Activated CD8-positive, alpha-beta T cell treated with anti-CD3 and anti-CD28 coated beads, Interleukin-2, amount 10 ng/mL, durations not matched to agents 7 days and 5 days (primary cell): ENCODE data around the gene RASL10B. TPM values are rescaled to one million over a fixed set of nuclear protein-coding genes. Genes with fewer than 3 reads are reported as not detected.
A peak's percentile ranks its signal among the peaks of the same experiment; 100 is the strongest.
"Not testable (repeated sequence)": the region's sequence is repeated elsewhere in the genome, so short reads cannot be mapped to it uniquely, and the experiment has no call there.

Source experiments
- ATAC-seq: fragments of 150-1000 bp; cut with Tn5 transposase; one replicate; pipeline ENCODE4 v1.10.0; 2021; ENCODE audit warnings: moderate library complexity
- CTCF ChIA-PET: fragments of 350-600 bp; sonication (Branson Sonifier 250); formaldehyde crosslinking; loops from one replicate; lab custom pipeline; 2021; ENCODE audit warnings: antibody characterized with exemption; lab: Charles Lee
- POLR2A ChIA-PET: fragments of 350-600 bp; sonication (Branson Sonifier 250); formaldehyde crosslinking; loops from one replicate; lab custom pipeline; 2021; ENCODE audit warnings: antibody characterized with exemption; lab: Charles Lee
- DNase-seq: peaks from one replicate; pipeline ENCODE4 v3.0.0-alpha.2; 2020
- H3K27ac Mint-ChIP-seq: one replicate; pipeline ENCODE4 v1.8.0; 2021; ENCODE audit warnings: mild to moderate bottlenecking, mixed read lengths
- H3K27me3 Mint-ChIP-seq: one replicate; pipeline ENCODE4 v1.8.0; 2021; ENCODE audit warnings: low read depth, mixed read lengths
- H3K36me3 Mint-ChIP-seq: one replicate; pipeline ENCODE4 v1.8.0; 2021; ENCODE audit warnings: low read depth, mixed read lengths
- H3K4me1 Mint-ChIP-seq: one replicate; pipeline ENCODE4 v1.8.0; 2021; ENCODE audit warnings: low read depth, mixed read lengths
- H3K4me3 Mint-ChIP-seq: one replicate; pipeline ENCODE4 v1.8.0; 2021; ENCODE audit warnings: mild to moderate bottlenecking, mixed read lengths
- H3K9me3 Mint-ChIP-seq: one replicate; pipeline ENCODE4 v1.8.0; 2022; ENCODE audit warnings: mixed read lengths; ENCODE audit not compliant: insufficient read depth
- total RNA-seq, 2 experiments: library from RNA; stranded (reverse); gene quantifications; one replicate each; pipeline ENCODE4 v1.2.3, GENCODE V29; 2021

The RASL10B gene
- total RNA-seq, 2 experiments from 2014 or later: 0.10 TPM; not detected in 1

- Mint-ChIP-seq H3K4me1 (peaks cover 10% of the 10 kb centered on the region), H3K4me3 (no peak overlapping the region), H3K27me3 (peaks cover 35% of the 10 kb centered on the region), H3K36me3 (no peaks in the 10 kb centered on the region), H3K27ac (no peak overlapping the region), H3K9me3 (no peaks in the 10 kb centered on the region)
- ChIA-PET POLR2A (interaction anchor here (1.4 kb wide), 1 partner anchor 123 kb away, joined by 3 read pairs; no protein-coding TSS in a partner anchor), CTCF (interaction anchor here (1.1 to 1.3 kb wide), 3 partner anchors 19 to 131 kb away, joined by 3 to 4 read pairs (median 3); no protein-coding TSS in a partner anchor)
- no peak for ATAC-seq
- no peak for DNase-seq
Observed at GRCh38 chr17:35744830-35745229, 13.4 kb downstream of the RASL10B start.

DNA sequence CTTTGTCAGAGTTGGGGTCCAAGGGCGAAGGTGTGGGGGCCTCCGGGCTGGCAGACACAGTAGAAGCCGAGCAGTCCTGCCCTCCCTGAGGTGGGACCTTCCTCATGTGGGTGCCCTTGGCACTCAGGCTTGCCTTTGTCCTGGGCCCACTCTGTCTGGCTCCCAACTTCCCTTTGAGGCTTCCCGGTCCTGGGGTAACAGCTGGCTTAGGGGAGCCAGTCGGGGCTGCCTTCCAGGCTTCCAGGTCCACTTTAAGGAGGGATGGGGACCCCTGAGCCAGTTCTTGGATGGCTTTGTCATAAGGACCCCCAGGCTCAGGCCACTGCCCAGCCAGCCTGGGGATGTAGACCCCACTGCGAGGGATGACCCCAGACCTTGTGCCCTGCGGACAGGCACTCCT, 13.8 kb downstream of the RASL10B start:
- Mint-ChIP-seq H3K27ac (no peak overlapping the region), H3K9me3 (no peaks in the 10 kb centered on the region), H3K4me1 (peaks cover 12% of the 10 kb centered on the region), H3K27me3 (peaks cover 34% of the 10 kb centered on the region), H3K4me3 (no peak overlapping the region), H3K36me3 (no peaks in the 10 kb centered on the region)
- DNase-seq (no peak), ATAC-seq (no peak)
- CTCF ChIA-PET: interaction anchor here (1.1 to 1.3 kb wide), 3 partner anchors 19 to 132 kb away, joined by 3 to 4 read pairs (median 3); no protein-coding TSS in a partner anchor
- POLR2A ChIA-PET: interaction anchor here (0.6 to 1.4 kb wide), 2 partner anchors 123 to 639 kb away, joined by 3 read pairs; no protein-coding TSS in a partner anchor

DNA sequence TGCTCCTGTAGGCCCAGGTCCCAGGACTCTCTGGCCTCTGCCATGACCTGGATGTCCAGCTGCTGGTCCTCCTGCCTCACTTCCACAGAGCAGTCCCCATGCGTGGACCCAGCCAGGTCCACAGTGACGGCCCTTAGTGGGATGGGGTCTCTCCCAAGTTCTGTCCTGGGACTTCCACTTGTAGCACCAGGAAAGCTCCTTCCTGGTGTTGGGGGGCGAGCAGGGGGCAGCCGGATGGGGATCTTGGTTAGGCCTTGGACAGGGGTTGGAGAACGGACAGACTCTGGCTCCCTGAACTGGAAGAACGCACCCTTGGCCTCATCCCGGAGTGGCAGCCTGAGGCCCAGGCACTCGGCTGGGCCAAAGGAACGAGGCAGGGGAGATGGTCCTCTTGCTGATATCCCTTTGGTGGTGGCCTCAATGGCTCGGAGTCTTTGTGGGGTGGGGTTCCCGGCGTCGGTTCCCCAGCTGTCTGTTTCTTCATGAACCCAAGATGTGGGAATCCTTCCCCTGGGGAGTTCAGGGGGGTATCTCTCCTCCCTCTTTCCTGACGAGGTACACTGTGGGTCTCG, 14.4 kb downstream of the RASL10B start:
- ATAC-seq: no peak
- H3K4me1 Mint-ChIP-seq: peaks cover 14% of the 10 kb centered on the region
- POLR2A ChIA-PET: interaction anchor here (0.6 to 1.4 kb wide), 3 partner anchors 124 to 640 kb away, joined by 3 to 10 read pairs (median 3); no protein-coding TSS in a partner anchor

DNA sequence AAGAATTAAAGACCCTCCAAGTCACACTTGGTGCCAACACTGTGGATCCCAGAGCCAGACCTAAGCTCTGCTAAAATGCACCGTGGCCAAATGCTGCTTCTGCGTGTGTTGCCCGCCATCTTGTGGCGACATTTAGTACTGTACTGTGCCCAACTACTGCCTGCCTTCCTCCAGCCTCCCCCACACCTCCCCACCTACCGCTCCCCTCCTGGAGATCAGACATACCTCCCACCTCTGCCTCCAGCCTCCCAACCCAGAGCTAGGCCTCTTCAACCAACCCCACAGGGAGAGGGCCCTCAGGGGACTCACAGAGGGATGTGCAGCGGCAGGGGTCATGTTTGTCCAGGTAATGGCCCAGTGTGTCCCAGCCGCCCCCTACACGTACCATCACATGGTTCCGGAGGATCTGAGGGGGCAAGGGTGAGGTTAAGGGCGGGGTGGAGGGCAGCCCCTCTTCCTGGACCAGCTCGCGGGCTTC, 16.1 kb downstream of the RASL10B start:
- Mint-ChIP-seq H3K36me3 (no peaks in the 10 kb centered on the region), H3K27me3 (peaks cover 31% of the 10 kb centered on the region), H3K9me3 (no peaks in the 10 kb centered on the region), H3K4me3 (no peak overlapping the region), H3K27ac (no peak overlapping the region), H3K4me1 (peaks cover 9% of the 10 kb centered on the region)
- peak; percentile 87 for DNase-seq
- peak; percentile 87 for ATAC-seq
- POLR2A ChIA-PET: interaction anchor here (0.5 to 0.9 kb wide), 3 partner anchors 213 to 580 kb away, joined by 3 read pairs; no protein-coding TSS in a partner anchor
- CTCF ChIA-PET: interaction anchor here (0.5 to 5.0 kb wide), 59 partner anchors 8 to 1181 kb away, joined by 3 to 104 read pairs (median 4); partner anchors contain the start of genes C17orf50, NLE1, RAD51D and RASL10B

More for the DNA sequence above, 14.4 kb downstream of the RASL10B start:
- H3K27me3 Mint-ChIP-seq: peaks cover 37% of the 10 kb centered on the region
- DNase-seq: no peak
- H3K9me3 Mint-ChIP-seq: no peaks in the 10 kb centered on the region
- CTCF ChIA-PET: interaction anchor here (1.1 to 5.0 kb wide), 4 partner anchors 15 to 132 kb away, joined by 3 to 81 read pairs (median 4); partner anchors contain the start of gene C17orf50
- H3K27ac Mint-ChIP-seq: no peak overlapping the region
- no peak overlapping the region for H3K4me3 Mint-ChIP-seq
- H3K36me3 Mint-ChIP-seq: no peaks in the 10 kb centered on the region

GRCh38 chr17:35748341-35748841, 17.0 kb downstream of the RASL10B start:
- peaks cover 31% of the 10 kb centered on the region for H3K27me3 Mint-ChIP-seq
- ATAC-seq (no peak), DNase-seq (no peak)
- no peaks in the 10 kb centered on the region for H3K36me3 Mint-ChIP-seq
- H3K27ac Mint-ChIP-seq: no peak overlapping the region
- H3K4me3 Mint-ChIP-seq: no peak overlapping the region
- ChIA-PET CTCF (interaction anchor here (1.3 to 5.0 kb wide), 16 partner anchors 13 to 629 kb away, joined by 3 to 104 read pairs (median 9); partner anchors contain the start of genes C17orf50, RAD51D, RASL10B and SLFN12L), POLR2A (no interaction called here)
- H3K9me3 Mint-ChIP-seq: no peaks in the 10 kb centered on the region
- H3K4me1 Mint-ChIP-seq: peaks cover 9% of the 10 kb centered on the region

DNA sequence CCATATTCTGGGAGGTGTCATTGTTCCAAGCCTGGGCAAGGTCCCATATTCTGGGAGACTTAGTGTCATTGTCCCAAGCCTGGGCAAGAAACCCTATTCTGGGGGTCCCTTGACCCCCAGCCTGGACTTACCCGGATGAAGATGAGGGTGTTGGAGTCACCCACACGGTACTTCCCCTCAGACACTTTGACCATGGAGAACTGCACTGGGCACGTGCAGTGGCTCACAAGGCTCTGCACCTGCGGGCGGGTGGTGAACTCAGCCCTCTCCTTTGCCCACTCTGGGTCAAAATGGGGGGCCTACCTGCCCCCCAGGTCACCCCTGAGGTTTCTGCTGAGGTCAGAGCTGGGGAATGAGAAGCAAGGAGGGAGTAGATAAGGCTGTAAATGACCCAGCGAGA, 17.5 kb downstream of the RASL10B start:
- no peaks in the 10 kb centered on the region for H3K9me3 Mint-ChIP-seq
- peaks cover 29% of the 10 kb centered on the region for H3K27me3 Mint-ChIP-seq
- no peak overlapping the region for H3K27ac Mint-ChIP-seq
- ChIA-PET CTCF (interaction anchor here (0.6 to 5.0 kb wide), 9 partner anchors 12 to 629 kb away, joined by 3 to 104 read pairs (median 10); partner anchors contain the start of genes C17orf50, RAD51D, SLFN12L and TAF15), POLR2A (interaction anchor here (0.6 kb wide), 1 partner anchor 487 kb away, joined by 4 read pairs; no protein-coding TSS in a partner anchor)
- ATAC-seq (no peak), DNase-seq (no peak)
- H3K4me3 Mint-ChIP-seq: no peak overlapping the region
- H3K4me1 Mint-ChIP-seq: peaks cover 9% of the 10 kb centered on the region
- no peaks in the 10 kb centered on the region for H3K36me3 Mint-ChIP-seq

GRCh38 chr17:35749560-35750412, 18.3 kb downstream of the RASL10B start:
- DNase-seq: peak; percentile 24
- no peak for ATAC-seq
- no peak overlapping the region for H3K27ac Mint-ChIP-seq
- POLR2A ChIA-PET: interaction anchor here (0.6 to 0.8 kb wide), 2 partner anchors 11 to 488 kb away, joined by 4 to 5 read pairs; no protein-coding TSS in a partner anchor
- no peaks in the 10 kb centered on the region for H3K9me3 Mint-ChIP-seq
- no peaks in the 10 kb centered on the region for H3K36me3 Mint-ChIP-seq
- CTCF ChIA-PET: interaction anchor here (0.6 to 5.0 kb wide), 7 partner anchors 11 to 630 kb away, joined by 3 to 104 read pairs (median 20); partner anchors contain the start of genes C17orf50, RAD51D, SLFN12L and TAF15
- peaks cover 29% of the 10 kb centered on the region for H3K27me3 Mint-ChIP-seq
- no peak overlapping the region for H3K4me3 Mint-ChIP-seq
- H3K4me1 Mint-ChIP-seq: peaks cover 9% of the 10 kb centered on the region

DNA sequence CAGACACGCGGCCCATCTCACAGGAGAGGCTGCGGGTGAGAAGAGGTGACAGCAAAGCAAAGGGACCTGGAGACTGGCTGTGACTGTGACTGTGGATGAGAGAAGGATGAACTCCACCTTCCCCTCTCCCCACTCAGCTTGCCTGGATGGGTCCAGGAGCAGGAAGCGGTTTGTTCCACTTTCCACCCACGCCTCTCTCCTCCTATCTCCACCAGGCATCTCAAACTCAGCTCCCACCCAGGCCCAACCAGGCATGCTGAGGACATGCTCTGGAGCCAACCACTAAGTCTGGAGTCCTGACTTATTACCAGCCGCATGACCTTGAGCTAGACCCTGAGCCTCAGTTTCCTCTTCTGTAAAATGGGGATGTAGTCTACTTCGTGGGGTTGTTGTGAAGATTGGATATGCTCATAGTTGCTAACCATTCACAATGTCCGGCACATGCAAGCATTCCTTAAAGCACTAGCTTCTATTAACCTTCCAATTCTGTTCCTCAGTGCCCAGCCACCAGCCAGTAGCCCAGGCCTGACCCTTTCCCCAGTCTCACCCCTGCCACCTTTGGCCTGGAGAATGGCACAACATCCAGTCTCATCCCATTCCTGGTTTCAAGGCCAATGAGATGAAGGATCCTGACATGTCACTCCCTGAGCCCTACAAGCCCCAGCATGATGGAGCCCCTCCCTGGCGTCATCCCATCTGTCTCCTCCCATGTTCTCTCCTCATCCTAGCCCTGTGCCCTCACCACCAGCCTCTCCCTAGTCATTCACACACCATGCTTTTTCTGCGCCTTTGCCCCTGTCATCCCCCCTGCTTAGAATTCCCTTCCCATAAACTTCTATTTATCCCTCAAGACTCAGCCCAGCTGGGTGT, 19.3 kb downstream of the RASL10B start:
- H3K4me1 Mint-ChIP-seq: peaks cover 9% of the 10 kb centered on the region
- no peak for DNase-seq
- ChIA-PET POLR2A (no interaction called here), CTCF (interaction anchor here (1.0 to 5.0 kb wide), 6 partner anchors 10 to 138 kb away, joined by 3 to 104 read pairs (median 12); partner anchors contain the start of genes C17orf50 and TAF15)
- no peak for ATAC-seq
- H3K27ac Mint-ChIP-seq: no peak overlapping the region
- no peak overlapping the region for H3K4me3 Mint-ChIP-seq
- no peaks in the 10 kb centered on the region for H3K36me3 Mint-ChIP-seq
- no peaks in the 10 kb centered on the region for H3K9me3 Mint-ChIP-seq
- peaks cover 29% of the 10 kb centered on the region for H3K27me3 Mint-ChIP-seq

DNA sequence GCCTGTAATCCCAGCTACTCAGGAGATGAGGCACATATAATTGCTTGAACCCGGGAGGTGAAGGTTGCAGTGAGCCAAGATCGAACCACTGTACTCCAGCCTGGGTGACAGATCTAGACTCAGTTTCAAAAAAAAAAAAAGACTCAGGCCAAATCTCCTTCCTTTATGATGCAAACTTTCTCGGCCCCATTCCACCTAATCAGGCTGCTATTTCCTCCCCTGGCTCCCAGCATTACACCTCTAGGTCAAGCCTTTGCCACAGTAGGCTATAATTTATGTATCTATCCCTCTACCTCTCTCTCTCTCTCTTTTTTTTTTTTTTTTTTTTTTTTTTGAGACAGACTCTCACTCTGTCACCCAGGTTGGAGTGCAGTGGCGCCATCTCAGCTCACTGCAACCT, 20.1 kb downstream of the RASL10B start:
- POLR2A ChIA-PET, DNase-seq, H3K36me3 Mint-ChIP-seq, H3K4me3 Mint-ChIP-seq, H3K27ac Mint-ChIP-seq, H3K4me1 Mint-ChIP-seq, ATAC-seq, H3K9me3 Mint-ChIP-seq: not testable (repeated sequence)
- CTCF ChIA-PET: interaction anchor here (1.0 to 4.7 kb wide), 4 partner anchors 13 to 139 kb away, joined by 3 to 104 read pairs (median 5); no protein-coding TSS in a partner anchor
- peaks cover 29% of the 10 kb centered on the region for H3K27me3 Mint-ChIP-seq

- no peaks in the 10 kb centered on the region for H3K36me3 Mint-ChIP-seq
- H3K4me3 Mint-ChIP-seq: no peak overlapping the region
- no peaks in the 10 kb centered on the region for H3K9me3 Mint-ChIP-seq
- peaks cover 29% of the 10 kb centered on the region for H3K27me3 Mint-ChIP-seq
- ATAC-seq (no peak), DNase-seq (no peak)
- peaks cover 9% of the 10 kb centered on the region for H3K4me1 Mint-ChIP-seq
- ChIA-PET CTCF (interaction anchor here (1.7 kb wide), 1 partner anchor 12 kb away, joined by 7 read pairs; no protein-coding TSS in a partner anchor), POLR2A (no interaction called here)
- H3K27ac Mint-ChIP-seq: no peak overlapping the region
Observed at GRCh38 chr17:35752471-35752870, 21.0 kb downstream of the RASL10B start.
